GM19395 (cell line): Measurements from ENCODE around the gene SOX18.

Experiments
- ATAC-seq: cut with Tn5 transposase; IDR thresholded peaks from one replicate; pipeline ENCODE4 v1.9.1; 2021; ENCODE audit warnings: mild to moderate bottlenecking, moderate library complexity; ENCODE audit not compliant: unreplicated experiment

Gene SOX18

GRCh38 chr20:64039293-64040160 is 9.9 kb downstream of the SOX18 start:
- ATAC-seq = no peak

- ATAC-seq = peak; percentile 57
These were observed 10.7 kb downstream of the SOX18 start for GRCh38 chr20:64038565-64039292.

- peak; percentile 21 for ATAC-seq
These were observed 11.2 kb downstream of the SOX18 start for GRCh38 chr20:64038224-64038564.

GRCh38 chr20:64037498-64038213 is 11.8 kb downstream of the SOX18 start:
- ATAC-seq = no peak

- no peak for ATAC-seq
These were observed 12.3 kb downstream of the SOX18 start for GRCh38 chr20:64037199-64037497.

- ATAC-seq = no peak
These were observed 12.9 kb downstream of the SOX18 start for GRCh38 chr20:64036346-64037198.

- no peak for ATAC-seq
These were observed 13.5 kb downstream of the SOX18 start, which contains the start of gene C20orf204 for GRCh38 chr20:64035933-64036345. TSS of gene C20orf204 (plus strand) at chr20:64036182. CDS start at chr20:64036324, 142 bp downstream.

GRCh38 chr20:64035066-64035932 is 14.1 kb downstream of the SOX18 start:
- ATAC-seq = no peak

- no peak for ATAC-seq
These were observed 15.4 kb downstream of the SOX18 start for GRCh38 chr20:64033981-64034493.

- no peak for ATAC-seq
These were observed 16.5 kb downstream of the SOX18 start for GRCh38 chr20:64032706-64033624.

- ATAC-seq = no peak
These were observed 17.6 kb downstream of the SOX18 start for GRCh38 chr20:64031822-64032314.

- no peak for ATAC-seq
These were observed 18.9 kb downstream of the SOX18 start for GRCh38 chr20:64030371-64031134.

GRCh38 chr20:64029293-64030117 is 19.9 kb downstream of the SOX18 start:
- ATAC-seq = no peak

GRCh38 chr20:64027981-64028685 is 21.3 kb downstream of the SOX18 start:
- ATAC-seq = no peak

GRCh38 chr20:64025826-64026412 is 23.5 kb downstream of the SOX18 start:
- ATAC-seq = no peak
